K562 (cell line): ENCODE data around the gene XCL2.

Experiments
- CHCHD3 ChIP-seq: fragments of 250-450 bp; sonication (Bioruptor Pico); IDR thresholded peaks from 2 replicates; pipeline ENCODE4 v2.1.2; 2022; ENCODE audit warnings: mild to moderate bottlenecking
- SIN3B ChIP-seq: fragments of 450-650 bp; IDR thresholded peaks from 2 replicates; pipeline ENCODE4 v1.6.1; 2017; ENCODE audit warnings: low read depth, mild to moderate bottlenecking, moderate library complexity
- TF ChIP-seq, protein P1 (sequence below), 3 experiments: IDR thresholded peaks in 2 of 3; conservative IDR thresholded peaks in 1 of 3; 2 replicates each; pipeline ENCODE4 v1.5.1; 2011 to 2012; ENCODE audit warnings: low read length in 3 of 3, mild to moderate bottlenecking in 3 of 3, control low read depth in 2 of 3, improper control_type of control experiment in 1 of 3, inconsistent platforms in 1 of 3, low read depth in 1 of 3, mixed read lengths in 1 of 3, moderate library complexity in 1 of 3; ENCODE audit not compliant: insufficient read depth in 2 of 3

DNA sequence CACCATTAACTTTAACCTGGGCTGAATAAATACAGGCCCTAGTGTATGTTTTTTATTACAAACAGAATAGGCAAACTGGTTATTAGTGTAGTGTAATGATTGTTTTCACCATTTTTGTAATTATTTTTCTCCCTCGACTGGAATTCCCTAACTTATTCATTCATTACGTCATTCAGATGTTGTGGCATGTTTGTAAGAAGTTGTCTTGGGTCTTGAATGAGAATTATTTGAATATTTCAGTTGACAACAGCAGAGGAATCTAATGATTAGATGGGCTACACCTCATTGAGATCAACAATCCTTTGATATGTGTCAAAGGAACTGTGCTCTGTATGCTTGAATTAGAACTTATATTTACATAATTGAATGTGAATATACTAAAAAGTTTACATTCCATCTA is 45.4 kb upstream of the XCL2 start:
- TF ChIP-seq CHCHD3 (no peak), SIN3B (no peak)
- TF ChIP-seq, protein P1, sequence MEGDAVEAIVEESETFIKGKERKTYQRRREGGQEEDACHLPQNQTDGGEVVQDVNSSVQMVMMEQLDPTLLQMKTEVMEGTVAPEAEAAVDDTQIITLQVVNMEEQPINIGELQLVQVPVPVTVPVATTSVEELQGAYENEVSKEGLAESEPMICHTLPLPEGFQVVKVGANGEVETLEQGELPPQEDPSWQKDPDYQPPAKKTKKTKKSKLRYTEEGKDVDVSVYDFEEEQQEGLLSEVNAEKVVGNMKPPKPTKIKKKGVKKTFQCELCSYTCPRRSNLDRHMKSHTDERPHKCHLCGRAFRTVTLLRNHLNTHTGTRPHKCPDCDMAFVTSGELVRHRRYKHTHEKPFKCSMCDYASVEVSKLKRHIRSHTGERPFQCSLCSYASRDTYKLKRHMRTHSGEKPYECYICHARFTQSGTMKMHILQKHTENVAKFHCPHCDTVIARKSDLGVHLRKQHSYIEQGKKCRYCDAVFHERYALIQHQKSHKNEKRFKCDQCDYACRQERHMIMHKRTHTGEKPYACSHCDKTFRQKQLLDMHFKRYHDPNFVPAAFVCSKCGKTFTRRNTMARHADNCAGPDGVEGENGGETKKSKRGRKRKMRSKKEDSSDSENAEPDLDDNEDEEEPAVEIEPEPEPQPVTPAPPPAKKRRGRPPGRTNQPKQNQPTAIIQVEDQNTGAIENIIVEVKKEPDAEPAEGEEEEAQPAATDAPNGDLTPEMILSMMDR (IDR thresholded peaks at IDR 0.05 in 2 of 3, conservative IDR thresholded peaks at IDR 0.05 in 1 of 3; ENCODE audit: insufficient read depth in 2 of 3, low read depth in 1 of 3, low read length in 3 of 3) = no peak
